WI38 (cell line): ENCODE data around the gene RBFOX2.

Source experiments
- H3K4me3 ChIP-seq: 2 replicates; pipeline ENCODE4 v1.5.1; 2011; ENCODE audit warnings: low read depth, mild to moderate bottlenecking, control low read depth, low read length
- CTCF ChIP-seq: IDR thresholded peaks from 2 replicates; pipeline ENCODE4 v1.5.1; 2012; ENCODE audit warnings: low read depth, mild to moderate bottlenecking, control low read depth, low read length

RBFOX2 gene

GRCh38 chr22:35961480-35962295 lies 66.9 kb downstream of the RBFOX2 start:
- TF ChIP-seq CTCF, result no peak
- H3K4me3 ChIP-seq, result peak overlapping the region; percentile 26

GRCh38 chr22:35960854-35961253 lies 67.8 kb downstream of the RBFOX2 start:
- no peak overlapping the region for H3K4me3 ChIP-seq
- TF ChIP-seq CTCF, result no peak

- no peak overlapping the region for H3K4me3 ChIP-seq
- TF ChIP-seq CTCF, result no peak
Measured at GRCh38 chr22:35959121-35959800, 69.4 kb downstream of the RBFOX2 start.

GRCh38 chr22:35958334-35958733 lies 70.3 kb downstream of the RBFOX2 start:
- H3K4me3 ChIP-seq, result no peak overlapping the region
- TF ChIP-seq CTCF, result no peak

- H3K4me3 ChIP-seq, result no peak overlapping the region
- no peak for TF ChIP-seq CTCF
Measured at GRCh38 chr22:35957589-35957988, 71.0 kb downstream of the RBFOX2 start.

- H3K4me3 ChIP-seq, result no peak overlapping the region
- no peak for TF ChIP-seq CTCF
Measured at GRCh38 chr22:35956850-35957249, 71.8 kb downstream of the RBFOX2 start.

- no peak for TF ChIP-seq CTCF
Measured at GRCh38 chr22:35955546-35955945, 73.1 kb downstream of the RBFOX2 start.

More at GRCh38 chr22:35955546-35955945, 73.1 kb downstream of the RBFOX2 start:
- no peak overlapping the region for H3K4me3 ChIP-seq
